GM21447 (cell line): ENCODE results near the gene NFIB.

Experiments used
- ATAC-seq: cut with Tn5 transposase; IDR thresholded peaks from one replicate; pipeline ENCODE4 v1.9.1; 2021; ENCODE audit not compliant: unreplicated experiment

NFIB gene

GRCh38 chr9:14313951-14314423 lies at the start of gene NFIB:
Gene NFIB, minus strand, starts transcription at chr9:14314141. Its CDS starts 630 bp downstream, at chr9:14313511.
- no peak for ATAC-seq

DNA sequence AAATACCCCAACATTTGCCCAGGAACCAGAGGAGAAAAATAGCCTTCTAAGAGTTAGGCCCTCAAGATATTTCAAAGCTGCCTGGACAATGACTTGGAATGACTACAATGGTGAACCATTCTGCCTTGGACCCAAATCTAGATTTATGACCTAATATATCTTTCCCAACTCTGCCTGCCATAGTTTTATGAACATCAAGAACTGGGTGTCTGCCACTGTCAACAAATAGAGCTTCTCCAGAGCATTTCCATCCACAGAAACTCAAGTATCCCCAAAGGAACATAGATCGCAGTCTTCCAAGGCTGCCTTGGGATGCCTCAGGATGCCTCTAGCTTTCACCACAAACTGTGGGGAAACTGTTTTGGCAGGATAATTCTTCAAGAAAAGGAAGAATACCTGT lies 48.2 kb upstream of the NFIB start:
- ATAC-seq: no peak

- ATAC-seq: no peak
These were observed 47.1 kb upstream of the NFIB start for GRCh38 chr9:14361074-14361473.

DNA sequence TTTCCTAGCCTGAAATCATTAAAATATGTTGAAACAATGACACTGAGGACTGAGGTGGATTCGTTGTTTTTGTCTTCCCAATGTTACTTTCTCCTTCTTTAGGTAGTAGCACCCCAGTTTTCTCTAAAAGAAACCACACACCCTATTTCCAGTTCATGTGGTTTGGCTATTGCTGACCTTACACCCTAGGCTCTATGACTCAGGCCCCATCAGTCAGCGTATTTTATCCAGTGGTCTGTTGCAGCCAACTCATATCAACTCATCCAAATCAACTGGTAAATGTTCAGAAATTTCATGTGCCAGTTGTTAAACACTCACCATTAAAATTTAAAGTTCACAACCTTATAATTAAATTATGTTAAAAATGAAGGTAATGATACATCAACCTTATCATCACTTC lies 44.6 kb upstream of the NFIB start:
- no peak for ATAC-seq

DNA sequence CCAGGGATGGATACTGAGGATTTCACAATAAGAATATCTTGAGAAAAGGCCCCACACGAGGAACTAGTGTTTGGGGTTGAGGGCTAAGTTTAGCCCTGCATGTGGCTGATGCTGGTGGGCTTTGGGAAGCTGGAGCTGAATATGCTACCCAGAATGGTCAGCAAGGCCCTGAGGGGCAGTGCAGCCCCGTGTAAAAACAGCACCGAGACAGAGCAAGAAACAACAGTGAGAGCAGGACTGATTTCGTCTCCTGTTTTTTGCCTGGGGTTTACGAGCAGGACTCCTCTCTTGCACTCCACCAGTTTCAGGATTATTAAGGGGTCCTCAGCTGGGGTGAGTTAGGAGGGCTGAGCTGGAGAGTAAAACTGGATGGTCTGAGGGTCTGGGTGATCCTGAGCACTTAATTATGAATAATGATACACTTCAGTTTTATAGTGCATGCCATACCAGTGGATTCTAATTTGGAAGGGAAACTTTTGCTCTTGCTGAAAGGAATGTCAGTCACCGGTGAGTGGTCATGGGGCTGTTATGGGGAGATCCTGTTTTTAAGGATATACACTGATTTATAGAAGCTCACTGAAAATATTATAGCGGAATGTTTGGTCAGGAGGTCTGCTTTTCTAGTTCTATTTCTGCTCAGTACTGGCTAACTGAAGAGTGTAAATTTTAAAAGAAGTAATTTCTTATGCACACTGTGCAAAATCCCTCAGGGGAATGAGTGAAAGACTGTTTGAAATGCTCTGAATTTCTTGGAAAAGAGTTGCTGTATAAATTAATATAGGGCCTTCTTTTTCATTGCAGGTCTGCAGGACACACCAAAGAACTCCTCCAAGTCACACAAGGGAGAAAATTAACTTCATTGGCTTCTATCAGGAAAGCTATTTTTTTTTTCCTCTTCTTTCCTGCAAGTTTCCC lies 42.7 kb upstream of the NFIB start:
- ATAC-seq: no peak

- no peak for ATAC-seq
These were observed 40.3 kb upstream of the NFIB start for GRCh38 chr9:14354201-14354600.

- peak; percentile 88 for ATAC-seq
These were observed 39.5 kb upstream of the NFIB start for GRCh38 chr9:14353222-14354056.

DNA sequence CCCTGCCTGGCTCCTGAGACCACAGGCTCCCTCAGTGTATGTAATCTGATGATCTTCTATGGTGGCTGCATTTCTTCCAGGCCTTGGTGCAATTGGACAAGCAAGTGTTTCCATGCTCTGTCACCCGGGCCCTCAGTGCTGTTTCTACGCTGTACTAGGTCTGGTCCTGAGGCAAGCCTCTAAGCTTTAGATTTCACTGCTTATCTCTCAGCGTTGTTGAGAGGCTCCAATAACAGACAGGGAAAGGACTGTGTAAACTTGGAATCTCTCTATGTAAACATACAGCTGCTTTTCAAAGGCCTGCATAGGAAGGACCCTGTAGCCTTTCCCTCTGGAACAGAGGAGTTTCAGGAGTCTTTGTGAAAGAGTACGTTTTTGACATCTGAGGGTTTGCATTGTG lies 38.6 kb upstream of the NFIB start:
- ATAC-seq: no peak

DNA sequence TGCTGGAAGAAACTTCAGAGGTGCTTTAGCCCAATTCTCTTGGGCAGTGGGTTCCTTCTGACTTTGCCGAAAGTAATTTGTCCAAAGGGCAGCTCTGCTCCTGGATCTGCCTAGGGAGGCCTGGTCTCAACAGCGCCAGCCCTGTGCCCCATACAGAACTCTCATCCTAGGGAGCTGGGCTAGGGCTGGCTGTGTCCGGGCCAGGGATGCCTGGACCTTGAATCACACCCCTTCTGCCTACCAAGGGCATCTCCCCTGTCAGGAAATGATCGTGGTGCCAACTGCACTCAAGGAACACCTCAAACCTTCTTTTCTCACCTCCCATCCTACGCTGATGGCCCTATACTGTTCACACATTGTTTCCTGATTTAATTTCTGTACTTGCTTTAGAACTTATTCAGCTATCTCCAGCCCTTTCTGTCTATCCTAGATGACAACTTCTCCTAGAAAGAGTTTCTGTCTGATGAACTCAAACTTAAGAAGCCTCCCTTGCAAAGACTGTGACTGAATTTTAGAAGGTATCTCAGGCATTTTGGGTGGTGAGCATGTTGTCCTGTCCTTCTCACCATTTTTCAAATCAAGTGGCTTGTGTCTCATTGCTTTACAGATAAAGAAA lies 37.4 kb upstream of the NFIB start:
- no peak for ATAC-seq

DNA sequence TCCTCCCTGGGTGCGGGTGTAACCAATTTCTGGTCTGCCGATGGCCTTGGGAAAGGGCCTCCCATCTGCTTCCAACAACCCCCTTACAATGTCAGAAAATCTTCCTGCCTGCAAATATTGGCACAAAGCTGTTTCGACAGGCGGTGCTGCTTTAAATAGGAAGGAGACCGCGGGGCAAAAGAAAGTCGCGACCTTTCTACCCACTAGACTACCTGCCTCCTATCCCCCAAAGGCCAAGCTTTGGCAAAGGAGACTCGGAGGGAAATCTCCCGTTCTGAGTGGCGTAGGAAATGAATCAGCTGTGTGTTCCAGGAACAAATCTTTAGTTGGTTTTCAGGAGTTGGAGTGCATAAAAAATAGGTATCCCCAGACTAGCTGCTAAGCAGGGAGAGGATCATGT lies 36.8 kb upstream of the NFIB start:
- ATAC-seq: no peak

DNA sequence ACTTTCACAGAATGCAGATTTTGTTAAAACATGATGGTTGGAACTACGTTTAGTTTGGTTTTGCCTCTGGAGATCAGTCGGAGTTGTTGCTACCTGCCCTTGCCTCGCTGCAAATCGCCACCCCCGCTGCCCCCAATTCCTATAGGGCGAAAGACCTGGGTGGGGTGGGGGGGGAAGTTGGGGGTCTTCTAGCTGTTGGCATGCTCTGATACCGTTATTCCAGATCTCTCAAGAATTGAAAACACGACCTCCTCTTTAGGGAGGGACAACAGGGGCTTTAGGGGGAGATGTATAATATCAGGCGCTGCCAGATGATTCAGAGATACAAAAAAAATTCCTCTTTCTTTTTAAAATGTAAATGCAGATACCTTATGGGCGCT lies 36.4 kb upstream of the NFIB start:
- ATAC-seq: no peak

DNA sequence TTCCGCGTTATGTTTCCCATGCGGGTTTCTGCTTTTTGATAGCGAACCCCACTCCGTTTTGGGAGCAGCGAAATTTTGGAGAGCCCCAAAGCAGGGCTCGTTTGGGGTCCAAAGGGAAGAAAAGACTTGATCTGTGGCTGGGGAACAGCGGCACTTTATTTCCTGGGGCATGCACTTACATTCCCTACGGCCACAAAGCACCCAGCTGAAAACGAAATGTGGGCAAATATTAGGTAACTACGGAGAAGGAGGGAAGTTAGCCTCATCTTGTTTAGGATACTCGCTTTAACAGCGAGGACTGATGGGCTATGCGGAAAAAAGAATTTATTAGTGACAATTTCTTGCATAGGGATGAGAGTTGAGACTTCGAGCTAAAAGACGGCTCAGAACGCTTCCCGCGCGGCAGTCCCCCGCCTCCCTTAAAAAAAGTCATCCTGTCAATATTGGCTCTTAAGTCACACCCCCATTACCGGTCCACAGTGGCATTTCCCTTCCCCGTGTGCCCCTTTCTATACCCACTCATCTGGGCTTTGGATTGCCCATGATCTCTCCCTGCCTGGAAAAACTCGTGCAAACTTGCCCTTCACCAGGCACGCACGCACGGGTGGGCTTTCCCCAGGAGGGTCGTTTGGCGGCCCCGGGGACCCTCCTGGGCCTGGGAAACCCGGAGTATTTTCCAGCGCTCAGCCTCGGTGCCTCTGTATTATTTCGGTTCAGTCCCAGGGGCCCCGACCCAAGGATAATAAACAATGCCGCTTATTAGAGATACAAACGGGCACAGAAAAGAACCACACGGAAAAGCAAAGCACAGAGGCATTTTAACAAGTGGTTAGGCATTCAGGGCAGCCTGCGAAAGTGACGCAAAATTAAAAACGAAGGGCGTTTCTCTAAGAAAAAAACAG lies 35.8 kb upstream of the NFIB start:
- no peak for ATAC-seq

- no peak for ATAC-seq
These were observed 35.2 kb upstream of the NFIB start for GRCh38 chr9:14349146-14349446.

DNA sequence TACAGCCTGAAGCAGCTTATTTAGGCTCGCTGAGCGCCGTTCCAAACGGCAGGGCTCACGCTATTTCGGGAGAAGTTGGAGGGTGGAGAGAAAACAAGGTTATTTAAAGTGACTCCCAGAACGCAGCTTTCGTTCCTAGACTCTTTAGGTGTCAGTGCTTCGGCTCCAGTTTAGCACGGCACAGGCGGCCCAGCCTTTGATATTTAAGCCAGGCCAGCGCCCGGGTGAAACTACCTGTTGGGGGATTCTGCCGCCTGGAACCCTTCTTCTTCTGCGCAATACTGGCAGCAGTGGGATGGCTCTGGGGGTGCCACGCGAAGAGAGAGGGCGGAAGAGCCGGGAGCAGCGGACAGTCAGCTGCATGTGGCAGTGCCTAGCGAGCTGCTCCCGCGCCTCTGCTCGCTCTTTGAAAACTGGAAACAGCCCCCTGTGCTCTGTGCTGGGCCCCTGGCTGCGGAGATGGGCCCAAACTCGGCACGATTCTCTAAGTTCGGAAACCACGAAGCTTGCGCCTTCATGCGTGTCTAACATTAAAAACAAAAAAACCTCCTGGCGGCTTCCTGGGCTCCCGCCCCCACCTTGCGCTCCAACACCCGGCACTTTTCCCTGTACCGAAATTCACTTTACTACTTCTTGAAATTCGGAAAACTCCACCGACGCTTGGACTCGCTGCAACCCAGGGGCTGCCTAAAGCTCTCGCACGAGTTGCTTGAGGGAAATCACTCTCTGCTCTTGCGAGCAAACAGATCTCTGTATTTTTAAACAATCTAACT lies 34.6 kb upstream of the NFIB start:
- ATAC-seq: no peak

GRCh38 chr9:14348123-14348372 lies 34.1 kb upstream of the NFIB start:
- no peak for ATAC-seq

- no peak for ATAC-seq
These were observed 33.6 kb upstream of the NFIB start for GRCh38 chr9:14347406-14348122.

GRCh38 chr9:14346811-14347405 lies 33.0 kb upstream of the NFIB start:
- no peak for ATAC-seq

- ATAC-seq: no peak
These were observed 32.4 kb upstream of the NFIB start for GRCh38 chr9:14346231-14346791.
